Omental fat pad (tissue), 4 donors: ENCODE results near the gene TCF7. TPM values are rescaled to one million over a fixed set of nuclear protein-coding genes. Genes with fewer than 3 reads are reported as not detected.

Source experiments
- ATAC-seq: fragments of 150-250 bp; one replicate; pipeline ENCODE4 v1.9.1; 2016; ENCODE audit warnings: mild to moderate bottlenecking, moderate library complexity; ENCODE audit not compliant: low FRiP score
- DNase-seq: peaks from one replicate; pipeline ENCODE4 v3.0.0-alpha.2; 2019; ENCODE audit warnings: low spot score
- total RNA-seq, 4 donors: library from RNA; depleted of rRNA; stranded (reverse); fragments of >200 nt; gene quantifications; one replicate each; pipeline ENCODE4 v1.1.0, GENCODE V29; 2016
- TF ChIP-seq, protein P1 (sequence below), 3 donors: fragments of 450-650 bp; IDR thresholded peaks; one replicate each; pipeline ENCODE4 v1.5.1; 2016 to 2017; ENCODE audit warnings: antibody characterized with exemption in 3 of 3, mild to moderate bottlenecking in 3 of 3, moderate library complexity in 2 of 3

Gene TCF7
- total RNA-seq, 4 donors from 2014 or later: 1.6 to 4.3 (median 2.7) TPM

DNA sequence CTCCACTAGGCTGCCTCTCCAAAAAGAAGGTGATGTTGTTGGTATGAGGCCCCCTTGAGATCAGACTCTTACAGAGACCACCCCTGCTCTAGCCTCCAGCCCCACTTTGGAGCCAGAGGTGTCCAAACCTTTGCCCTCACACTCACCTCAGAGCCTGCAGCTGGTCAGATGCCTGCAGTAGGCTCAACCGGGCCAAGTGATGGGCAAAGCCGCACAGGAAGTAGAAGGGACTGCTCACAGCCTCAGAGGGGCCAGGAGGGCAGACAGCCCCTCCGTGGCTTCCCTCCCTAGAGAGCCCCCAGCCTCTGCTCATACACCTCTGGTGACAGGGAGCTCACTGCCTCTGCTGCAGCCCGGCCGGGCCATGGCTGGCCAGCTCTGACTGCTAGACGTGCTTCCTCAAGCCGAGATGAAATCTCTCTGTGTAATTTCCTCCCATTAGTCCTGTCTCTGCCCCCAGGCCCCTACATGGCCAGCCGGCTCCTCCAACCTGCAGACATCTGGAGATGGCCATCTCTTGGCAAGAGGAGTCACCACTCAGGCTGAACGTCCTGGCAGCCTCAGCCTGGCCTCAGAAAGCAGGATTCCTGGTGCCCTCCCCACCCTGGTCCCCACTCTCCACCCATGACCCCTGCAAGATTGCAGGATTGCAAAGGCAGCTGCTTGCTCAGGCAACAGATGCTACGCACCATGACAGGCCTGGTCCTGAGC, 7.3 kb upstream of the TCF7 start:
- ATAC-seq: no peak
- DNase-seq: no peak
- TF ChIP-seq, protein P1, sequence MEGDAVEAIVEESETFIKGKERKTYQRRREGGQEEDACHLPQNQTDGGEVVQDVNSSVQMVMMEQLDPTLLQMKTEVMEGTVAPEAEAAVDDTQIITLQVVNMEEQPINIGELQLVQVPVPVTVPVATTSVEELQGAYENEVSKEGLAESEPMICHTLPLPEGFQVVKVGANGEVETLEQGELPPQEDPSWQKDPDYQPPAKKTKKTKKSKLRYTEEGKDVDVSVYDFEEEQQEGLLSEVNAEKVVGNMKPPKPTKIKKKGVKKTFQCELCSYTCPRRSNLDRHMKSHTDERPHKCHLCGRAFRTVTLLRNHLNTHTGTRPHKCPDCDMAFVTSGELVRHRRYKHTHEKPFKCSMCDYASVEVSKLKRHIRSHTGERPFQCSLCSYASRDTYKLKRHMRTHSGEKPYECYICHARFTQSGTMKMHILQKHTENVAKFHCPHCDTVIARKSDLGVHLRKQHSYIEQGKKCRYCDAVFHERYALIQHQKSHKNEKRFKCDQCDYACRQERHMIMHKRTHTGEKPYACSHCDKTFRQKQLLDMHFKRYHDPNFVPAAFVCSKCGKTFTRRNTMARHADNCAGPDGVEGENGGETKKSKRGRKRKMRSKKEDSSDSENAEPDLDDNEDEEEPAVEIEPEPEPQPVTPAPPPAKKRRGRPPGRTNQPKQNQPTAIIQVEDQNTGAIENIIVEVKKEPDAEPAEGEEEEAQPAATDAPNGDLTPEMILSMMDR (IDR thresholded peaks at IDR 0.05): no peak

DNA sequence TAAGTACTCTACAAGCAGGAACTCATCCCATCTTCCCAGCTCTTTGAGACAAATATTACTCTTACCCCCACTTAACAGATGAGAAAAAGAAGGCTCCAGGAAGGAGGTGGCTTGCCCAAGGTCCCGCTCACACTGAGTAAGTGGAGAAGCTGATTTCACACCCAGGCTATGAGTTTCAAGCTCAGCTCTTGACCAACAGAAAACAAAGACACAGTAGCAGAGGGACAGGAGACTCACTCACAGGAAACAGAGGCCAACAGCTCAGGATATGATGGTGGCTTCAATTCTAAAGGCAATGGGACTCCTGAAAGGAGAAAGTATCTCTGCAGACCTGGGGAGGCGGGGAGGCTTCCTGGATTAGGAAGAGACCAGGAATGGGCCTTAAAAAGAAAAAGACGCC, 6.7 kb upstream of the TCF7 start:
- DNase-seq (no peak), ATAC-seq (no peak)
- TF ChIP-seq, protein P1 (IDR thresholded peaks at IDR 0.05): no peak

DNA sequence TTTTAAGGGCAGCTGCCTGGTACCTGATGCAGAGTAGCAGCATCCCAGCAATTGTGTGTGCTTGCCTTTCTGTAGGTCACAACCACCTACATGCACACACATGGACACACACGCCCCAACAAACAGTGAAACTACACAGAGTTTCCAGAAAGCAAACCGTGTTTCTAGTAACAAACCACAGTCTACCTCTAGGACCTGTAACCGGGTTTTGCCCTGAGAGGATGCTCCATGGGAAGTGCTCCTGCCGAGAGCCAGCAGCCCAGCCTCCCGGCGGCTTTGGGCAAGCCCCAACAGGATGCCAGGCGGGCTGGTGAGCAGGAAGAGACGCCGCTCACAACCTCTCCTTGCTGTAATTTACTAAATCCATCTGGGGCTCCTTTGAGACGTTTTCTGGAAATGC, 4.1 kb upstream of the TCF7 start:
- DNase-seq (no peak), ATAC-seq (no peak)
- TF ChIP-seq, protein P1 (IDR thresholded peaks at IDR 0.05): no peak

DNA sequence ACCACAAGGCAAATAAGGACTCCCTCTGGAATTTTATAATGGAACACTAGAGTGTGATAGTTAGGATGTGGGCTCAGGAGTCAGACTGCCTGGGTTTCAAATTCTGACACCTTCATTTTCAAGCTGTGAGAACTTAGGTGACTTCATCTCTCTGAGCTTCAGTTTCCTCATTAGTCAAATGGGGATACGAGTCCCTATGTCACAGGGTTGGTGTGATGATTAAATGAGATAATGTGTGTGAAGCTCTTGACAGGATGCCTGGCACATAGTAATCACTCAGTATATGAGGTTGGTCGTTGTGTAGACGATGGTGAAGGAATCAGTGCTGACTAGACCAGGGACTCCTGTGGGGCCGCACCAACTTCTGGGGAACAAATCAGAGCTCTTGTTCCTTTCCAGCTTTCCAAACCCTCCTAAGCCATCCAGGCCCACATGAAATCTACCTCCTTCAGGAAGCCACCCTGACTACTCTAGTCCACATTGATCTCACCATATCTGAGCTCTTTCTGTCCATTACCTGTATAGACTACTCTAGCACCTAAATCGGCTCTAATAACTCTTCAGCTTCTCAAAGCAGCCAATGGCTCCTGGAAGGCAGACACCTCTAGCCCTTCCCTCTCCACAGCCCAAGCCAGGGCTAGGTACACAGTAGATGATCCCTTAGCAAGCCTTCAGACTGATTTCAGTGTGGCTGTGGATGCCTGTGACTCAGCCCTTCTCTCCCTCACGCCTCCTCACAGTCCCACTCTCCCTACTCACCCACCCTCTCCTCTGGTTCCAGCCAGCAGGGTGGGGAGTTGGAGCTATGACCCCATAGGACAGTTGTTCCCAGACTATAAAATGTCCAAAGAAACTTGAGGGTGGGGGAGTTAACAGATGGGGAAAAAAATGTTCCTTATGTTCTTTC, 2.5 kb upstream of the TCF7 start:
- TF ChIP-seq, protein P1 (IDR thresholded peaks at IDR 0.05): no peak
- DNase-seq (no peak), ATAC-seq (no peak)

DNA sequence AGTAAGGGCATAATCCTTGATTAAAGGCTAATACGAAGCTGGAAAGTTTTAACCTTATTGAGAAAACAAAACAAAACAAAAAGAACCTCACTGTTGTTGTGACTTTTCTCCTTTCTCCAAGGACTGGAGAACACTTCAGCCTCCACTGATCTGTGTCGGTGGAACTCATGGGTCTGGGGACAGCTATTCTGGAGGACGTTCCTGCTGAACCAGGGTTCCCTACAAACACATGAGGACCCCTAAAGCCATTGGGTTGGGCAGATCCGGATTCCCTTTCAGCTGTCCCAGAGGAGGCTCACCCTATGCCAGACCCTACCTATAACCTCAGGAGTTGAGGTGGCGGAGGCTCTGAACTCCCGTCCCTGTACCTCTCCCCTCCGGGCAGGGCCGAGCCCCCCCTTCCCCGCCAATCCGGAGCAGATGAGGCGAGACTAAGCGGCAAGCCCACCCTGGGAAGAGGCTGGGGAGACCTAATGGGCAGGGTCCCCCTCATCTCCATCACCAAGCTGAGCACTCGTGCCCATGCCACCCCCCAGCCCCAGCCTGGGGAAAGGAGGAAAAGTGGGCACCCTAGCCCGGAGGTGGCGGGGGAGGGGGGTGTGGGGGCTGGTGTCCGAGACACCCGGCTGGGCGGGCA, 1.6 kb upstream of the TCF7 start:
- ATAC-seq (no peak), DNase-seq (no peak)
- TF ChIP-seq, protein P1 (IDR thresholded peaks at IDR 0.05): no peak

DNA sequence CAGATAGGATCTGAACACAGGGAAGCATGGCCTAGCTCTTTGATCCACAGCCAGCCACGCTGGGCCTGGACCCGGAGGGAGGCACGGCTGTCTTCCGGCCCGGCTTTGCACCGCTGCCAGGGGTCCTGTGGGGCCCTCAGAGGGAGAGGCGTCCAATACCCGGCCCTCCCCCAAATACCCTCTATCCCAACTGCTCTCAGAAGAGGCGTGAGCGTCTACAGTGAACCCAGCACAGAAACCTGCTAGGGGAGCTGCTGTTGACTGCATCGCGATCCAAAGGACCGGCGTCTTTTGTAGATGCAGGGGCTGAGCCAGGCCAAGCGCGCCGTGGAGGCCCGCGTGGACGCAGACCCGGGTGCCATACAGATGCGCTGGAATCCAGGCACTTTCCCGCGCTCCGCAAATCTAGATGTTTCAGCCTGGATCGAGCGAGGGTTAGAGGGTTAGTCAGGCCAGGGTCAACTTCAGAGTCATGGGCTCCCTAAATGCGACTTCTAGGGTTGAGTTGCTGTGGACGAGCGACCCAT, 1.1 kb upstream of the TCF7 start:
- DNase-seq (no peak), ATAC-seq (no peak)
- TF ChIP-seq, protein P1 (IDR thresholded peaks at IDR 0.05): no peak
